GM23338 (cell line): ENCODE results near the gene CNBD2.

ENCODE experiments used
- CREB1 ChIP-seq: fragments of 250-450 bp; sonication (Bioruptor Pico); IDR thresholded peaks from 2 replicates; pipeline ENCODE4 v1.5.0; 2020; ENCODE audit warnings: low read depth, mild to moderate bottlenecking, moderate library complexity
- EZH2 ChIP-seq: fragments of 200-600 bp; sonication (generic); IDR thresholded peaks from one replicate; pipeline ENCODE4 v1.8.0; 2017; ENCODE audit warnings: antibody characterized with exemption, mild to moderate bottlenecking, low read depth; ENCODE audit not compliant: unreplicated experiment
- TF ChIP-seq, protein P1 (sequence below), 2 experiments: fragments of 200-600 bp in 1 of 2; sonication (generic) in 1 of 2; conservative IDR thresholded peaks; 2 replicates each; pipeline versions ENCODE4 v1.5.1 to v1.6.1; 2016 to 2017; ENCODE audit warnings: antibody characterized with exemption in 2 of 2, low read depth in 2 of 2, mild to moderate bottlenecking in 2 of 2, moderate library complexity in 1 of 2

- TF ChIP-seq CREB1 (no peak), EZH2 (no peak)
- TF ChIP-seq, protein P1, sequence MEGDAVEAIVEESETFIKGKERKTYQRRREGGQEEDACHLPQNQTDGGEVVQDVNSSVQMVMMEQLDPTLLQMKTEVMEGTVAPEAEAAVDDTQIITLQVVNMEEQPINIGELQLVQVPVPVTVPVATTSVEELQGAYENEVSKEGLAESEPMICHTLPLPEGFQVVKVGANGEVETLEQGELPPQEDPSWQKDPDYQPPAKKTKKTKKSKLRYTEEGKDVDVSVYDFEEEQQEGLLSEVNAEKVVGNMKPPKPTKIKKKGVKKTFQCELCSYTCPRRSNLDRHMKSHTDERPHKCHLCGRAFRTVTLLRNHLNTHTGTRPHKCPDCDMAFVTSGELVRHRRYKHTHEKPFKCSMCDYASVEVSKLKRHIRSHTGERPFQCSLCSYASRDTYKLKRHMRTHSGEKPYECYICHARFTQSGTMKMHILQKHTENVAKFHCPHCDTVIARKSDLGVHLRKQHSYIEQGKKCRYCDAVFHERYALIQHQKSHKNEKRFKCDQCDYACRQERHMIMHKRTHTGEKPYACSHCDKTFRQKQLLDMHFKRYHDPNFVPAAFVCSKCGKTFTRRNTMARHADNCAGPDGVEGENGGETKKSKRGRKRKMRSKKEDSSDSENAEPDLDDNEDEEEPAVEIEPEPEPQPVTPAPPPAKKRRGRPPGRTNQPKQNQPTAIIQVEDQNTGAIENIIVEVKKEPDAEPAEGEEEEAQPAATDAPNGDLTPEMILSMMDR (conservative IDR thresholded peaks at IDR 0.05; ENCODE audit: low read depth in 2 of 2), result no peak
Measured at GRCh38 chr20:35985806-35986205, 17.4 kb downstream of the CNBD2 start.
